ENCODE data around the gene LMAN1. TPM values are rescaled to one million over a fixed set of nuclear protein-coding genes. Genes with fewer than 3 reads are reported as not detected.

The LMAN1 gene
- total and polyA plus RNA-seq, 2 donors (not counting 3 experiments of a cell fraction or from before 2014, with no cell fraction given) = 43.8 to 92.5 TPM

GRCh38 chr18:59382383-59382782 lies 23.3 kb upstream of the LMAN1 start:
- POLR2A ChIA-PET = no interaction called here
- no peak for FAIRE-seq

GRCh38 chr18:59381949-59382348 lies 22.9 kb upstream of the LMAN1 start:
- no peak overlapping the region for H3K9ac ChIP-seq (replicated peaks; ENCODE audit: extremely low read depth, insufficient read depth, low read length)
- H3K4me3 ChIP-seq (replicated peaks in 1 of 3; ENCODE audit: insufficient read depth in 1 of 3, low read depth in 1 of 3, low read length in 3 of 3) = no peak overlapping the region
- no peaks in the 10 kb centered on the region for H4K20me1 ChIP-seq (replicated peaks; ENCODE audit: control insufficient read depth, extremely low read depth, insufficient read depth, low read length)
- ChIA-PET CTCF (interaction anchor here (4.0 kb wide), 1 partner anchor 21 kb away, joined by 20 read pairs; no protein-coding TSS in a partner anchor), POLR2A (no interaction called here)
- H3K27me3 ChIP-seq (ENCODE audit: control insufficient read depth in 2 of 2, insufficient read depth in 2 of 2, low read length in 2 of 2) = no peaks in the 10 kb centered on the region
- no TSS peak for BruUV-seq (replicated peaks)
- dilution Hi-C loops (cut with MboI; ENCODE audit: extremely low pct_ligation_motif_present, low sequenced_read_pairs) = no loop called here
- H2AFZ ChIP-seq (ENCODE audit: low read depth, low read length) = no peak overlapping the region
- H3K4me1 ChIP-seq (ENCODE audit: control insufficient read depth, extremely low read depth, insufficient read depth, low read length) = no peaks in the 10 kb centered on the region
- no peaks in the 10 kb centered on the region for H3K9me1 ChIP-seq (replicated peaks; ENCODE audit: control insufficient read depth, extremely low read depth, insufficient read depth, low read length)
- no peak for TF ChIP-seq EZH2 (IDR thresholded peaks at IDR 0.05; ENCODE audit: borderline replicate concordance, low read depth, low read length, severe bottlenecking)
- TF ChIP-seq GATA2 (IDR thresholded peaks at IDR 0.05; ENCODE audit: insufficient read depth, insufficient read length, low read depth, low read length) = no peak
- TF ChIP-seq CTCF (IDR thresholded peaks at IDR 0.05; ENCODE audit: extremely low read depth in 1 of 2, insufficient read depth in 1 of 2, low read depth in 1 of 2, low read length in 2 of 2) = no peak
- no peak for TF ChIP-seq MYC (IDR thresholded peaks at IDR 0.05; ENCODE audit: low read depth, low read length)
- no peak for TF ChIP-seq FOS (IDR thresholded peaks at IDR 0.05; ENCODE audit: borderline replicate concordance, insufficient read depth, low read length)
- no peak for TF ChIP-seq MAX (IDR thresholded peaks at IDR 0.05; ENCODE audit: insufficient read depth, insufficient read length)
- TF ChIP-seq JUN (IDR thresholded peaks at IDR 0.05; ENCODE audit: borderline replicate concordance, insufficient read depth, insufficient read length, low read depth) = no peak
- no peak for TF ChIP-seq POLR2AphosphoS5 (IDR thresholded peaks at IDR 0.05; ENCODE audit: insufficient read depth, low read depth, low read length)
- no peak for TF ChIP-seq POLR2A (IDR thresholded peaks at IDR 0.05; ENCODE audit: low read depth, low read length)
- no peak for DNase-seq (ENCODE audit: low read depth, low spot score)
- FAIRE-seq = no peak
- no peak overlapping the region for H3K4me2 ChIP-seq (ENCODE audit: insufficient read depth, low read length)
- H3K9me3 ChIP-seq (replicated peaks; ENCODE audit: control insufficient read depth, insufficient read depth, low read length) = no peaks in the 10 kb centered on the region
- no peaks in the 10 kb centered on the region for H3K79me2 ChIP-seq (ENCODE audit: control insufficient read depth, insufficient read depth, low read length)
- no peak overlapping the region for H3K27ac ChIP-seq (ENCODE audit: insufficient read depth, low read depth, low read length)
- intact Hi-C loops (cut with micrococcal nuclease) = no loop called here
- H3K36me3 ChIP-seq (ENCODE audit: control insufficient read depth in 2 of 2, extremely low read depth in 1 of 2, insufficient read depth in 2 of 2, low read length in 2 of 2) = no peaks in the 10 kb centered on the region

More at GRCh38 chr18:59382383-59382782, 23.3 kb upstream of the LMAN1 start:
- Histone ChIP-seq H3K4me2 (ENCODE audit: insufficient read depth, low read length) (no peak overlapping the region), H3K27ac (ENCODE audit: insufficient read depth, low read depth, low read length) (no peak overlapping the region), H3K36me3 (ENCODE audit: control insufficient read depth in 2 of 2, extremely low read depth in 1 of 2, insufficient read depth in 2 of 2, low read length in 2 of 2) (no peaks in the 10 kb centered on the region), H4K20me1 (replicated peaks; ENCODE audit: control insufficient read depth, extremely low read depth, insufficient read depth, low read length) (no peaks in the 10 kb centered on the region), H3K27me3 (ENCODE audit: control insufficient read depth in 2 of 2, insufficient read depth in 2 of 2, low read length in 2 of 2) (no peaks in the 10 kb centered on the region), H3K9me1 (replicated peaks; ENCODE audit: control insufficient read depth, extremely low read depth, insufficient read depth, low read length) (no peaks in the 10 kb centered on the region), H3K4me3 (replicated peaks in 1 of 3; ENCODE audit: insufficient read depth in 1 of 3, low read depth in 1 of 3, low read length in 3 of 3) (no peak overlapping the region), H3K79me2 (ENCODE audit: control insufficient read depth, insufficient read depth, low read length) (no peaks in the 10 kb centered on the region), H3K4me1 (ENCODE audit: control insufficient read depth, extremely low read depth, insufficient read depth, low read length) (no peaks in the 10 kb centered on the region), H2AFZ (ENCODE audit: low read depth, low read length) (no peak overlapping the region), H3K9ac (replicated peaks; ENCODE audit: extremely low read depth, insufficient read depth, low read length) (no peak overlapping the region), H3K9me3 (replicated peaks; ENCODE audit: control insufficient read depth, insufficient read depth, low read length) (no peaks in the 10 kb centered on the region)
- intact Hi-C loops (cut with micrococcal nuclease) (no loop called here), dilution Hi-C loops (cut with MboI; ENCODE audit: extremely low pct_ligation_motif_present, low sequenced_read_pairs) (no loop called here)
- DNase-seq (ENCODE audit: low read depth, low spot score) = no peak
- no TSS peak for BruUV-seq (replicated peaks)
- TF ChIP-seq FOS (IDR thresholded peaks at IDR 0.05; ENCODE audit: borderline replicate concordance, insufficient read depth, low read length) (no peak), POLR2A (IDR thresholded peaks at IDR 0.05; ENCODE audit: low read depth, low read length) (no peak), GATA2 (IDR thresholded peaks at IDR 0.05; ENCODE audit: insufficient read depth, insufficient read length, low read depth, low read length) (no peak)
- CTCF ChIA-PET = interaction anchor here (0.7 to 4.0 kb wide), 2 partner anchors 20 to 441 kb away, joined by 3 to 20 read pairs; no protein-coding TSS in a partner anchor

Data from endothelial cell of umbilical vein (primary cell).